GM19455 (cell line): ENCODE measurements around the gene SPATA13.

Experiments
- ATAC-seq: cut with Tn5 transposase; IDR thresholded peaks from one replicate; pipeline ENCODE4 v1.9.1; 2021; ENCODE audit not compliant: unreplicated experiment

Gene SPATA13

GRCh38 chr13:24276306-24276705 is 115.8 kb downstream of the SPATA13 start:
- ATAC-seq = no peak

GRCh38 chr13:24276861-24277260 is 116.3 kb downstream of the SPATA13 start:
- ATAC-seq = no peak

- ATAC-seq = no peak
Observed at GRCh38 chr13:24277761-24278160, 117.2 kb downstream of the SPATA13 start.

GRCh38 chr13:24279327-24280110 is 119.0 kb downstream of the SPATA13 start:
- ATAC-seq = no peak

GRCh38 chr13:24280720-24281119 is 120.2 kb downstream of the SPATA13 start:
- peak; percentile 75 for ATAC-seq

GRCh38 chr13:24281188-24282008 is 120.9 kb downstream of the SPATA13 start:
- no peak for ATAC-seq

- no peak for ATAC-seq
Observed at GRCh38 chr13:24282256-24282655, 121.7 kb downstream of the SPATA13 start.

- no peak for ATAC-seq
Observed at GRCh38 chr13:24284889-24285565, 124.5 kb downstream of the SPATA13 start.

GRCh38 chr13:24286624-24287023 is 126.1 kb downstream of the SPATA13 start:
- no peak for ATAC-seq

- no peak for ATAC-seq
Observed at GRCh38 chr13:24287748-24288287, 127.3 kb downstream of the SPATA13 start.

- ATAC-seq = no peak
Observed at GRCh38 chr13:24288870-24289269, 128.3 kb downstream of the SPATA13 start.

GRCh38 chr13:24290280-24290932 is 129.9 kb downstream of the SPATA13 start:
- no peak for ATAC-seq

- no peak for ATAC-seq
Observed at GRCh38 chr13:24292481-24292880, 132.0 kb downstream of the SPATA13 start.

- ATAC-seq = no peak
Observed at GRCh38 chr13:24293746-24294145, 133.2 kb downstream of the SPATA13 start.

GRCh38 chr13:24299488-24300114 is 139.1 kb downstream of the SPATA13 start:
- ATAC-seq = no peak

GRCh38 chr13:24301434-24301833 is 140.9 kb downstream of the SPATA13 start:
- no peak for ATAC-seq

- no peak for ATAC-seq
Observed at GRCh38 chr13:24301911-24302310, 141.4 kb downstream of the SPATA13 start.

GRCh38 chr13:24304620-24305019 is 144.1 kb downstream of the SPATA13 start:
- no peak for ATAC-seq

GRCh38 chr13:24306632-24307031 is 146.1 kb downstream of the SPATA13 start:
- ATAC-seq = no peak
